Heart left ventricle (tissue), 16 donors: ENCODE measurements around the gene ASB5. TPM values are rescaled to one million over a fixed set of nuclear protein-coding genes. Genes with fewer than 3 reads are reported as not detected.

ENCODE experiments used
- ATAC-seq, 4 donors: fragments of 200-7000 bp; cut with Tn5 transposase; one replicate each; pipeline ENCODE4 v1.9.1; 2020 to 2022; ENCODE audit warnings: moderate library complexity in 4 of 4, mild to moderate bottlenecking in 3 of 4, moderate number of reproducible peaks in 1 of 4
- DNase-seq, 5 donors: peaks; one replicate each; pipeline ENCODE4 v3.0.0-alpha.2; 2020
- H3K27ac ChIP-seq, 12 donors: fragments of 200-600 bp; sonication (generic) in 4 of 12; one replicate each; pipeline versions ENCODE4 v1.5.0 to v1.8.0; 2016 to 2022; ENCODE audit warnings: mild to moderate bottlenecking in 2 of 12
- H3K27me3 ChIP-seq, 9 donors: fragments of 200-600 bp; sonication (generic) in 2 of 9; one replicate each; pipeline versions ENCODE4 v1.5.1 to v1.8.0; 2016 to 2022; ENCODE audit warnings: mild to moderate bottlenecking in 3 of 9
- H3K36me3 ChIP-seq, 9 donors: fragments of 200-600 bp; sonication (generic) in 2 of 9; one replicate each; pipeline versions ENCODE4 v1.5.0 to v1.8.0; 2018 to 2022; ENCODE audit warnings: mild to moderate bottlenecking in 2 of 9
- H3K4me1 ChIP-seq, 12 donors: fragments of 200-600 bp; sonication (generic) in 4 of 12; one replicate each; pipeline versions ENCODE4 v1.5.0 to v1.8.0; 2016 to 2022; ENCODE audit warnings: mild to moderate bottlenecking in 3 of 12
- H3K4me3 ChIP-seq, 12 donors: fragments of 200-600 bp; sonication (generic) in 4 of 12; one replicate each; pipeline versions ENCODE4 v1.5.0 to v1.8.0; 2017 to 2022; ENCODE audit warnings: mild to moderate bottlenecking in 9 of 12, moderate library complexity in 4 of 12
- H3K9me3 ChIP-seq, 12 donors: fragments of 200-600 bp; sonication (generic) in 4 of 12; one replicate each; pipeline versions ENCODE4 v1.5.0 to v1.8.0; 2016 to 2022; ENCODE audit warnings: mild to moderate bottlenecking in 1 of 12
- CTCF ChIP-seq, 12 donors: fragments of 200-600 bp; sonication (generic) in 4 of 12; IDR thresholded peaks; one replicate each; pipeline versions ENCODE4 v1.5.0 to v1.8.0; 2018 to 2022; ENCODE audit warnings: antibody characterized with exemption in 12 of 12, mild to moderate bottlenecking in 5 of 12
- POLR2A ChIP-seq, 2 donors: fragments of 450-650 bp; IDR thresholded peaks; one replicate each; pipeline ENCODE4 v1.6.1; 2017; ENCODE audit warnings: antibody characterized with exemption in 2 of 2, mild to moderate bottlenecking in 2 of 2, moderate library complexity in 2 of 2
- WGBS, 4 donors: extraction: QIAGEN DNeasy Blood & Tissue Kit in 2 of 4; methylation state at CpG; one replicate each; pipeline versions ENCODE4 v1.1.5 to v1.1.7; 2013 to 2018; 5-methylcytosine and 5-hydroxymethylcytosine counted together
- intact Hi-C, 10 donors: fragments of 100-400 bp; cut with DNase I; formaldehyde crosslinking; loops; one replicate each; pipeline versions ENCODE4 v1.11.1 to v1.14.2; 2022
- polyA plus RNA-seq, 2 donors: library from polyadenylated mRNA; stranded (reverse); fragments of 200-250 nt; gene quantifications; one replicate each; pipeline ENCODE4 v1.2.3, GENCODE V29; 2013
- total RNA-seq, 9 donors: library from RNA; depleted of rRNA in 2 of 9; stranded (reverse); fragments of >200 nt in 2 of 9; fragmentation: NEBNext Ultra II Directional in 3 of 9; extraction: Animal tissue kit (Norgen Biotek cat#: 25700) in 3 of 9; gene quantifications; one replicate each; pipeline versions ENCODE4 v1.1.0 to v1.2.4, GENCODE V29; 2016 to 2023
- donor health status: ischemic (EF 13 %, LVEDD 7.1; RV severe dilation, severe dysfunction).
- donor health status: healthy with polysubstance abuse.
- donor health status: DM: no; HTN: yes; CAD: no.
- donor health status: DM: no; HTN: no; CAD: no.
- donor health status: ischemic (EF 25% LVEDD 6.9; RV normal size, moderate dysfunction).
- donor health status: ischemic (EF 25% LVEDD 5.7; RV mildly dilated, moderate dysfunction).
- donor health status: healthy.
- donor health status: DM: yes; HTN: yes; CAD: no.
- donor health status: ischemic (EF 35%, LVEDD 5.7; RV mildly dilated, moderate dysfunction).
- donor health status: nonischemic (EF 11% LVEDD 7.7; RV severe dilation, severe dysfunction).
- donor health status: DM: yes; HTN: yes; CAD: no.
- donor health status: PGD.
- donor health status: ischemic (EF 29% LVEDD 5.4; RV normal size, mild dysfunction).
- donor health status: nonischemic (EF 23%, LVEDD 6.1; RV moderate dilation, normal function).

ASB5 gene
- total and polyA plus RNA-seq, 11 donors: 1.0 to 7.7 (median 2.8) TPM

- Histone ChIP-seq H3K9me3 (peaks cover 0 to 7% (median 0%) of the 10 kb centered on the region in 12 donors), H3K27ac (no peak overlapping the region), H3K4me3 (no peak overlapping the region), H3K4me1 (no peaks in the 10 kb centered on the region), H3K36me3 (no peaks in the 10 kb centered on the region), H3K27me3 (no peaks in the 10 kb centered on the region)
- no peak for DNase-seq
- ATAC-seq: no peak
- WGBS, 4 donors: 89 to 97% (median 93%) methylated on average over 3 of the region's 3 CpGs
- no peak for TF ChIP-seq POLR2A (IDR thresholded peaks at IDR 0.05)
- TF ChIP-seq CTCF (IDR thresholded peaks at IDR 0.05): no peak
- intact Hi-C loops: no loop called here
Observed at GRCh38 chr4:176258135-176258534, 10.9 kb downstream of the ASB5 start.

- 51 to 67% (median 58%) methylated on average over 1 of the region's 1 CpG for WGBS, 4 donors
- TF ChIP-seq CTCF (IDR thresholded peaks at IDR 0.05): no peak
- TF ChIP-seq POLR2A (IDR thresholded peaks at IDR 0.05): no peak
- no peaks in the 10 kb centered on the region for H3K36me3 ChIP-seq
- intact Hi-C loops: no loop called here
- H3K27me3 ChIP-seq: no peaks in the 10 kb centered on the region
- ATAC-seq: no peak
- H3K4me1 ChIP-seq: no peaks in the 10 kb centered on the region
- peak overlapping the region in 1 of 12 donors; percentile 55 for H3K27ac ChIP-seq
- no peak for DNase-seq
- no peak overlapping the region for H3K4me3 ChIP-seq
- peaks cover 0 to 7% (median 0%) of the 10 kb centered on the region in 12 donors for H3K9me3 ChIP-seq
Observed at GRCh38 chr4:176256921-176257320, 12.1 kb downstream of the ASB5 start.

- peaks cover 0 to 12% (median 2%) of the 10 kb centered on the region in 12 donors for H3K4me1 ChIP-seq
- H3K9me3 ChIP-seq: no peaks in the 10 kb centered on the region
- intact Hi-C loops: no loop called here
Observed at GRCh38 chr4:176242764-176243347, 26.2 kb downstream of the ASB5 start.

GRCh38 chr4:176241703-176242102, 27.3 kb downstream of the ASB5 start:
- H3K27ac ChIP-seq: peak overlapping the region in 1 of 12 donors; percentile 49
- no peaks in the 10 kb centered on the region for H3K9me3 ChIP-seq
- no peak for DNase-seq
- TF ChIP-seq POLR2A (IDR thresholded peaks at IDR 0.05): no peak
- TF ChIP-seq CTCF (IDR thresholded peaks at IDR 0.05): no peak
- no peak overlapping the region for H3K4me3 ChIP-seq
- no peaks in the 10 kb centered on the region for H3K36me3 ChIP-seq
- H3K27me3 ChIP-seq: no peaks in the 10 kb centered on the region
- intact Hi-C loops: no loop called here
- H3K4me1 ChIP-seq: peaks cover 0 to 21% (median 7%) of the 10 kb centered on the region in 12 donors
- no peak for ATAC-seq
- WGBS, 4 donors: 88 to 93% (median 93%) methylated on average over 8 of the region's 8 CpGs

More at GRCh38 chr4:176242764-176243347, 26.2 kb downstream of the ASB5 start:
- no peak overlapping the region for H3K4me3 ChIP-seq
- no peak for TF ChIP-seq POLR2A (IDR thresholded peaks at IDR 0.05)
- no peak for TF ChIP-seq CTCF (IDR thresholded peaks at IDR 0.05)
- DNase-seq: no peak
- H3K27ac ChIP-seq: peak overlapping the region in 1 of 12 donors; percentile 49
- no peak for ATAC-seq
- no peaks in the 10 kb centered on the region for H3K27me3 ChIP-seq
- H3K36me3 ChIP-seq: no peaks in the 10 kb centered on the region
- WGBS, 4 donors: 94 to 100% (median 96%) methylated on average over 1 of the region's 1 CpG
